Type B pancreatic cell (in vitro differentiated cells): ENCODE data around the gene TSBP1. TPM values are rescaled to one million over a fixed set of nuclear protein-coding genes. Genes with fewer than 3 reads are reported as not detected.

Source experiments
- DNase-seq: peaks from one replicate; pipeline ENCODE4 v3.0.0; 2021; ENCODE audit warnings: mixed read lengths; ENCODE audit not compliant: unreplicated experiment; ENCODE audit errors: extremely low spot score
- H3K27ac Mint-ChIP-seq: 2 replicates; pipeline ENCODE4 v1.8.0; 2021; ENCODE audit warnings: mild to moderate bottlenecking, mixed read lengths
- H3K27me3 Mint-ChIP-seq: 2 replicates; pipeline ENCODE4 v1.8.0; 2021; ENCODE audit warnings: mixed read lengths
- H3K36me3 Mint-ChIP-seq: 2 replicates; pipeline ENCODE4 v1.8.0; 2021; ENCODE audit warnings: mixed read lengths
- H3K4me1 Mint-ChIP-seq: one replicate; pipeline ENCODE4 v1.8.0; 2021; ENCODE audit warnings: mixed read lengths; ENCODE audit not compliant: unreplicated experiment
- H3K4me3 Mint-ChIP-seq: 2 replicates; pipeline ENCODE4 v1.8.0; 2021; ENCODE audit warnings: mild to moderate bottlenecking, mixed read lengths
- H3K9me3 Mint-ChIP-seq: 2 replicates; pipeline ENCODE4 v1.8.0; 2021; ENCODE audit warnings: mixed read lengths
- total RNA-seq: library from RNA; stranded (reverse); gene quantifications from 2 replicates; pipeline ENCODE4 v1.2.1, GENCODE V29; 2021; ENCODE audit warnings: low replicate concordance
- TF ChIP-seq, protein P1 (sequence below): fragments of 200-600 bp; sonication (generic); conservative IDR thresholded peaks from 2 replicates; pipeline ENCODE4 v1.5.0; 2021; ENCODE audit warnings: antibody characterized with exemption, mild to moderate bottlenecking

The TSBP1 gene
- total RNA-seq, 1 donor from 2014 or later, result not detected

DNA sequence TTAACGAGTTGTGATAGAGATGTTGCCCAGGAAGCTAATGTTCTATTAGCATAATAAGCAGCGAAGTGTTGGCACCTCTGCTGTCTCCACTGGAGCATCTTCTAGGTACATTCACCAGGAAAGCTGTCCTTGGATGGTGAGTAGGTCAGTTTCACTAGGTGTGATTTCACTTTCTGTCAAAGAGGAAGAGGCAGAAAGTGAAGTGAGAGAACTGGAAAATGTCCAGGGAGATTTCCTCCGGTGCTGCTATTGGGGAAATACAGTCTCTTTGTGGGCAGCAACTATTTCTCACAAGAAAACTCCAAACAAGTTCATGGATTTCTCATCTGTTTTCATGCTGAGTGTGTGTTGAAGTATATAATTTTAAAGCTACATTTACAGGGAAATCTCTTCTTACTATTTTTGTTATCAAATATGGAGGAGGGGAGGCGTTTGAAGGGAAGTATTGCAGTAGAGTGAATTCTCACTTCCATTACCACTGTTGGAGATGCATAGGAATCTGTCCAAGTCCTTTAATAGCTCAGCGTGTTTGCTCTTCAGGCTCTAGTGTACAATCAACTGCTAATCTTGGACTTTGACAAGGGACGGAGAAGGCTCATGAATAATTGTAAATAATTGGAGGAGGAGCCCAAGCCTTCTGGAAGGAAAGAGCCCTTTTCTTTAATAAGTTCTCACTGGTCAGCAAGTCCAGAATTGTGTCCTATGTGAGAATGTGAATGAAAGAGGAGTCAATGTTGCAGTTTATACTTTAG is 16.1 kb upstream of the TSBP1 start:
- DNase-seq, result no peak
- no peaks in the 10 kb centered on the region for H3K9me3 Mint-ChIP-seq
- H3K27me3 Mint-ChIP-seq, result peaks cover 14% of the 10 kb centered on the region
- H3K36me3 Mint-ChIP-seq, result no peaks in the 10 kb centered on the region
- H3K4me1 Mint-ChIP-seq, result no peaks in the 10 kb centered on the region
- TF ChIP-seq, protein P1, sequence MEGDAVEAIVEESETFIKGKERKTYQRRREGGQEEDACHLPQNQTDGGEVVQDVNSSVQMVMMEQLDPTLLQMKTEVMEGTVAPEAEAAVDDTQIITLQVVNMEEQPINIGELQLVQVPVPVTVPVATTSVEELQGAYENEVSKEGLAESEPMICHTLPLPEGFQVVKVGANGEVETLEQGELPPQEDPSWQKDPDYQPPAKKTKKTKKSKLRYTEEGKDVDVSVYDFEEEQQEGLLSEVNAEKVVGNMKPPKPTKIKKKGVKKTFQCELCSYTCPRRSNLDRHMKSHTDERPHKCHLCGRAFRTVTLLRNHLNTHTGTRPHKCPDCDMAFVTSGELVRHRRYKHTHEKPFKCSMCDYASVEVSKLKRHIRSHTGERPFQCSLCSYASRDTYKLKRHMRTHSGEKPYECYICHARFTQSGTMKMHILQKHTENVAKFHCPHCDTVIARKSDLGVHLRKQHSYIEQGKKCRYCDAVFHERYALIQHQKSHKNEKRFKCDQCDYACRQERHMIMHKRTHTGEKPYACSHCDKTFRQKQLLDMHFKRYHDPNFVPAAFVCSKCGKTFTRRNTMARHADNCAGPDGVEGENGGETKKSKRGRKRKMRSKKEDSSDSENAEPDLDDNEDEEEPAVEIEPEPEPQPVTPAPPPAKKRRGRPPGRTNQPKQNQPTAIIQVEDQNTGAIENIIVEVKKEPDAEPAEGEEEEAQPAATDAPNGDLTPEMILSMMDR, result no peak
- no peak overlapping the region for H3K27ac Mint-ChIP-seq
- H3K4me3 Mint-ChIP-seq, result no peak overlapping the region

DNA sequence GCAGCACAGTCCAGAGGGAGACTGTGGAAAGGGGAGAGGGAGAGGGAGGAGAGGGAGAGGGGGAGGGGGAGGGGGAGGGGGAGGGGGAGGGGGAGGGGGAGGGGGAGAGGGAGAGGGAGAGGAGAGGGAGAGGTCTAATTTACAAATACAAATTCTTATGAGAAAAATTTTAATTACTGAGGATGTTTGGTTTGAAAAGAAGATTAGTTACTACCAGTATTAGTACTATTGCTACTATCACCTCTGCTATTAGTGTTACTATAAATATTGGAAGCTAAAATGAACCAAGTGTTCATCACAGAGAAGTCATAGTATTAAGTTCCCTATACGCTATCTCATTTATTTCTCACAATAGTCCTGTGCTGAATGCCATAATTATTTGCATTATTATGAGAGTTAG is 14.3 kb upstream of the TSBP1 start:
- TF ChIP-seq, protein P1, result no peak
- H3K4me1 Mint-ChIP-seq, result no peaks in the 10 kb centered on the region
- peaks cover 14% of the 10 kb centered on the region for H3K27me3 Mint-ChIP-seq
- H3K36me3 Mint-ChIP-seq, result no peaks in the 10 kb centered on the region
- H3K4me3 Mint-ChIP-seq, result no peak overlapping the region
- no peak for DNase-seq
- no peak overlapping the region for H3K27ac Mint-ChIP-seq
- H3K9me3 Mint-ChIP-seq, result no peaks in the 10 kb centered on the region

DNA sequence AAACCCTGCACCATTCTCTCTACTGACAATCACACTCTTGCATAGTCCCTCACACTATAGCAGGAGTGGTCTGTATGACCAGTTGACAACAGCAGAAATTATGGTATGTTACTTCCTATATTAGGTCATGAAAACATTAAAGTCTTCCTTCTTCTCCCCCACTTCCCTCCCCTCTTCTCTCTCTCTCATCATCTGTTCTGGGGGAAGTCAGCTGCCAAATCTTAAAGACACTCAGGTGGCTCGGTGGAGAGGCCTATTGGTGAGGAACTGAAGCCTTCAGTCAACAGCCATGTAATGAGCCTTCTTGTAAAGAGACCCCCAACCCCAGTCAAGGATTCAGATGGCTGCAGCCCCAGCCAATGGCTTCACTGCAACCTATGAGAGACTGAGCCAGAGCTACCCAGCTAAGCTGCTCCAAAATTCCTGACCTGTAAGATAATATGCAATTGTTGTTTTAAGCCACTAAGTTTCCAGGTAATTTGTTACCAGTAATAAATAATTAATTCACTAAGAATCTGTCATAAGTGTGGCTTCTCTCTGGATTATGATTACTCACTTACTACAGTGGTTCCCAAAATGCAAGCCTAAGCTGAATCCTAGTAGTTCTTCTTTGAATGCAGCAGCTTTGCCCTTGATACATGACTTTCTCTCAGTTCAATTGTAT is 11.2 kb upstream of the TSBP1 start:
- Mint-ChIP-seq H3K9me3 (no peaks in the 10 kb centered on the region), H3K4me3 (no peak overlapping the region), H3K27ac (no peak overlapping the region), H3K4me1 (no peaks in the 10 kb centered on the region), H3K27me3 (peaks cover 8% of the 10 kb centered on the region), H3K36me3 (no peaks in the 10 kb centered on the region)
- TF ChIP-seq, protein P1, result no peak
- no peak for DNase-seq

DNA sequence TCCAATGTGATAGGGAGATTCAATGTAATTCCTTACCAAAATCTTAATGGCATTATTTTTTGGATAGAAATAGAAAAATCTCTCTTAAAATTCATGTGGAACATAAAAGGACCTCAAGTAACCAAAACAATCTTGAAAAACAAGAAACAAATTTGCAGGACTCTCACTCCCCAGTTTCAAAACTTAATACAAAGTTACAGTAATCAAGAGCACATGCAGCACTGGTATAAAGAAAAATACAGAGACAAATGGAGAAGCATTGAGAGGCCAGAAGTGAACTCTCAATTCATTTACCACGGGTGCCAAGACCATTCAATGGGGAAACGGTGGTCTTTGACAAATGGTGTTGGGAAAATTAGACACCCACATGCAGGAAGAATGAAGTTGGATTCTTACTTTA is 7.8 kb upstream of the TSBP1 start:
- Mint-ChIP-seq H3K36me3 (no peaks in the 10 kb centered on the region), H3K27ac (no peak overlapping the region), H3K27me3 (no peaks in the 10 kb centered on the region), H3K4me1 (peaks cover 4% of the 10 kb centered on the region), H3K4me3 (no peak overlapping the region), H3K9me3 (no peaks in the 10 kb centered on the region)
- TF ChIP-seq, protein P1, result no peak
- no peak for DNase-seq

DNA sequence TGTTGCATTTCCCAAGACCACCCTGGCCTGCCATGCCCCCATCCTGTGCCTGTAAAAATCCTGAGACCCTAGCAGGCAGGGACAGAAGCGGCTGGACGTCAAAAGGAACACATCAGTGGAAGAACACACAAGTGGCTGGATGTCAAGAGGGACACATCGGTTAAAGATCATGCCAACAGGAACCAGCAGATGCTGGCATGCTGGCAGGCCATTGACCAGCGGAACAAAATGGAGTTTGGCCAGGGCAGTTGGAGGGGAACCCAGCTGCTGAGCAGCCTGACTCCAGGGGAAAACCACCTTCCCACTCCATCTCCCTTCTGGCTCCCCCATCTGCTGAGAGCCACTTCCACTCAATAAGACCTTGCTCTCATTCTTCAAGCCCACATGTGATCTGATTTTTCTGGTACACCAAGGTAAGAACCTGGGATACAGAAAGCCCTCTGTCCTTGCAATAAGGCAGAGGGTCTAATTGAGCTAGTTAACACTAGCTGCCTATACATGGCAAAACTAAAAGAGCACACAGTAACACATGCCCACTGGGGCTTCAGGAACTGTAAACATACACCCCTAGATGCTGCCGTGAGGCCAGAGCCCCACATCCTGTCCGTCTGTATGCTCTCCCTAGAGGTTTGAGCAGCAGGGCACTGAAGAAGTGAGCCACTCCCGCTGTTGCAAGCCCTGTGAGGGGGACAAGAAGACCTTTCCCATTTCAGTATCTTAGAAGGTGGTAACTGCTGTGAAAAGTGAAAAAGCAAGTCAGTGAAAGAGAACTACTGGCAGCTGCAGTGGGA is 4.2 kb upstream of the TSBP1 start:
- Mint-ChIP-seq H3K4me3 (no peak overlapping the region), H3K27me3 (no peaks in the 10 kb centered on the region), H3K9me3 (peaks cover 4% of the 10 kb centered on the region), H3K4me1 (peaks cover 4% of the 10 kb centered on the region), H3K36me3 (no peaks in the 10 kb centered on the region), H3K27ac (no peak overlapping the region)
- TF ChIP-seq, protein P1, result no peak
- DNase-seq, result no peak
